Mesendoderm (in vitro differentiated cells): Measurements from ENCODE around the gene MVB12B.
A peak's percentile ranks its signal among the peaks of the same experiment; 100 is the strongest.

Experiments used
- DNase-seq: peaks from one replicate; pipeline ENCODE4 v3.0.0; 2013
- H2AK5ac ChIP-seq: 2 replicates; pipeline ENCODE4 v1.6.1; 2013; ENCODE audit warnings: low read length, inconsistent platforms
- H2BK120ac ChIP-seq: 2 replicates; pipeline ENCODE4 v1.6.1; 2013; ENCODE audit warnings: low read depth, mild to moderate bottlenecking, low read length, moderate library complexity, mixed read lengths
- H2BK15ac ChIP-seq: replicated peaks from 2 replicates; pipeline ENCODE4 v1.6.1; 2013; ENCODE audit warnings: low read depth, mild to moderate bottlenecking, moderate library complexity
- H2BK5ac ChIP-seq: 2 replicates; pipeline ENCODE4 v1.6.1; 2013; ENCODE audit warnings: low read length, inconsistent platforms
- H3K18ac ChIP-seq: 2 replicates; pipeline ENCODE4 v1.6.1; 2013; ENCODE audit warnings: mild to moderate bottlenecking, low read length, mixed read lengths
- H3K23ac ChIP-seq: one replicate; pipeline ENCODE4 v1.6.1; 2013; ENCODE audit warnings: low read length
- H3K27ac ChIP-seq: 2 replicates; pipeline ENCODE4 v1.5.1; 2013; ENCODE audit warnings: low read depth, mild to moderate bottlenecking, inconsistent platforms, low read length, moderate library complexity
- H3K27me3 ChIP-seq: 2 replicates; pipeline ENCODE4 v1.6.1; 2013; ENCODE audit warnings: low read length, control low read depth, mild to moderate bottlenecking, inconsistent platforms; ENCODE audit not compliant: insufficient read depth, poor library complexity
- H3K36me3 ChIP-seq: 2 replicates; pipeline ENCODE4 v1.6.1; 2013; ENCODE audit warnings: low read length, inconsistent platforms; ENCODE audit not compliant: control insufficient read depth, insufficient read depth
- H3K4ac ChIP-seq: one replicate; pipeline ENCODE4 v1.6.1; 2013; ENCODE audit warnings: low read depth, mild to moderate bottlenecking, low read length, moderate library complexity
- H3K4me1 ChIP-seq: 2 replicates; pipeline ENCODE4 v1.6.1; 2013; ENCODE audit warnings: low read depth, low read length, inconsistent platforms; ENCODE audit not compliant: control insufficient read depth
- H3K4me2 ChIP-seq: 2 replicates; pipeline ENCODE4 v1.6.1; 2013; ENCODE audit warnings: low read length
- H3K4me3 ChIP-seq: 2 replicates; pipeline ENCODE4 v1.5.1; 2013; ENCODE audit warnings: mild to moderate bottlenecking, low read length
- H3K56ac ChIP-seq: one replicate; pipeline ENCODE4 v1.6.1; 2013; ENCODE audit warnings: low read length
- H3K79me1 ChIP-seq: 2 replicates; pipeline ENCODE4 v1.6.1; 2013; ENCODE audit warnings: low read length, inconsistent platforms
- H3K79me2 ChIP-seq: 2 replicates; pipeline ENCODE4 v1.6.1; 2013; ENCODE audit warnings: mild to moderate bottlenecking, low read length; ENCODE audit not compliant: control insufficient read depth, insufficient read depth
- H3K9ac ChIP-seq: 2 replicates; pipeline ENCODE4 v1.6.1; 2013; ENCODE audit warnings: low read length, inconsistent platforms
- H4K5ac ChIP-seq: one replicate; pipeline ENCODE4 v1.6.1; 2013; ENCODE audit warnings: low read length
- H4K8ac ChIP-seq: one replicate; pipeline ENCODE4 v1.6.1; 2013; ENCODE audit warnings: low read depth, mild to moderate bottlenecking, control low read depth, low read length, moderate library complexity
- WGBS: extraction: QIAGEN DNeasy Blood & Tissue Kit; methylation state at CpG from one replicate; pipeline ENCODE4 v1.1.7; 2013; ENCODE audit warnings: low lambda C conversion rate, missing lambda C conversion rate; ENCODE audit not compliant: insufficient coverage; ENCODE audit errors: extremely low coverage; 5-methylcytosine and 5-hydroxymethylcytosine counted together

Gene MVB12B

DNA sequence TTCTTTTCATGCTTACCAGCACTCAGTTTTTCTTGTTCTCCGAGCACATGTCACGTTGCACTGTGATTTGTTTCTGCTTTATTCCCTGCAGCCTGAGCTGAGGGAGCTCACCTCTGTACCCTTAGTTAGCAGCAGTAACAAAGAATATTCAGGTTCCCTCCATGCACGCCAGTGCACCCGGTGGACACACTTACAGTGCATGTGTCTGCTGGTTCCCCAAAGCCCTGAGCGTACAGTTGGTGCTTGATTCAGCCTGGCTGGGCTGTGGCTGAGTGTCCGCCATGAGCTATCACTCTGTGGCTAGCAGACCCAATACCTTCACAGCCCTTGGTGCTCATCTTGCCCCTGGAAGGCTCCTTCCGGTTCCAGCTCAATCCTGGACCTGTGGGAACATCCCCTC is 93.5 kb downstream of the MVB12B start:
- no peak overlapping the region for H2BK120ac ChIP-seq
- no peak overlapping the region for H2BK5ac ChIP-seq
- H3K4me3 ChIP-seq = no peak overlapping the region
- H2AK5ac ChIP-seq = no peak overlapping the region
- no peak overlapping the region for H3K56ac ChIP-seq
- H4K5ac ChIP-seq = no peak overlapping the region
- no peaks in the 10 kb centered on the region for H3K36me3 ChIP-seq
- no peak for DNase-seq
- no peak overlapping the region for H4K8ac ChIP-seq
- H3K18ac ChIP-seq = no peak overlapping the region
- H3K79me2 ChIP-seq = no peaks in the 10 kb centered on the region
- H3K27me3 ChIP-seq = no peaks in the 10 kb centered on the region
- H3K9ac ChIP-seq = no peak overlapping the region
- no peak overlapping the region for H3K23ac ChIP-seq
- no peak overlapping the region for H2BK15ac ChIP-seq
- no peak overlapping the region for H3K4ac ChIP-seq
- H3K4me2 ChIP-seq = no peak overlapping the region
- WGBS = no CpG with 5 or more reads among the region's 7 CpGs
- no peak overlapping the region for H3K27ac ChIP-seq
- peaks cover 10% of the 10 kb centered on the region for H3K4me1 ChIP-seq
- no peaks in the 10 kb centered on the region for H3K79me1 ChIP-seq

DNA sequence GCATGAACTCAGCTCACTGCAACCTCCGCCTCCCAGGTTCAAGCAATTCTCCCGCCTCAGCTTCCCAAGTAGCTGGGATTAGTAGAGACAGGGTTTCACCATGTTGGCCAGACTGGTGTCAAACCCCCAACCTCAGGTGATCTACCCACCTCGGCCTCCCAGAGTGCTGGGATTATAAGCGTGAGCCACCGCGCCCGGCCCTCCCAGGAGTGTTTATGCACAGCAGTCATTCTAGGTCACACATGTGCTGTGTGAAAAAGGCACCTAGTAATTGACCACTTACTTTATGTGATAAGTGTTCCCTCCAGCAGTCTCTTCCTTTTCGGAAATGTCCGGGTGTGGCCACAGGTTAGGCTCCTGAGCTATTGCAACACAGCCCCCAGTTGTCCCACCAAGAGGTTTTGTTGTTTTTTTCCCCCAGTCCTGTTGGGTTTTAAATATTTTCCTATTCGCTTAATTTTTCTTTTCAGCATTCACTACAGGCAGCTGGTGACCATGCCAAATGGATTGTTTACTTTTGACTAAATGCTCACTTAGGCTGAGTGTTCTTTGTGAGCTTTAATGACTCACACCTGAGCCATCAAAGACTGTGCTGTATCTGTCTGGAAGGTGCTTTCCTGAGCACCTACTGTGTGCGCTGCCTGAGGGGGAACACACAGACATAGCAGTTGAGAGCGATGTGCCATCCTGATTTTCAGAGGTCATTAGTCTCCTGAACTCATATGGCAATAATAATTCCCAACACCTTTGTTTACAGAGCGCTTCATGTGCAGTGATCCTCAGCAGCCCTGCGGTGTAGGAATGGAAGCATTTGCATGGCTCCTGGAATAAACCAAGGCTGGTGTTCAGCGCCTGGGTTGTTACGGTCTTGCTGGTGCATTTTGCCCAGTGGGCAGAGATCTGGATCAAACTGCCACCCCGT is 94.3 kb downstream of the MVB12B start:
- H3K79me1 ChIP-seq = no peaks in the 10 kb centered on the region
- peak overlapping the region; percentile 46 for H3K27ac ChIP-seq
- no peak overlapping the region for H2AK5ac ChIP-seq
- no peak overlapping the region for H3K23ac ChIP-seq
- peak overlapping the region; percentile 10 for H2BK120ac ChIP-seq
- H3K9ac ChIP-seq = no peak overlapping the region
- no peak overlapping the region for H2BK15ac ChIP-seq
- H3K4me1 ChIP-seq = peaks cover 10% of the 10 kb centered on the region
- no CpG with 5 or more reads among the region's 17 CpGs for WGBS
- no peaks in the 10 kb centered on the region for H3K36me3 ChIP-seq
- no peak overlapping the region for H4K5ac ChIP-seq
- H3K56ac ChIP-seq = no peak overlapping the region
- H3K4me3 ChIP-seq = no peak overlapping the region
- H3K4me2 ChIP-seq = no peak overlapping the region
- no peak overlapping the region for H2BK5ac ChIP-seq
- no peak overlapping the region for H3K18ac ChIP-seq
- H4K8ac ChIP-seq = no peak overlapping the region
- H3K79me2 ChIP-seq = no peaks in the 10 kb centered on the region
- peak; percentile 62 for DNase-seq
- no peaks in the 10 kb centered on the region for H3K27me3 ChIP-seq
- H3K4ac ChIP-seq = no peak overlapping the region

DNA sequence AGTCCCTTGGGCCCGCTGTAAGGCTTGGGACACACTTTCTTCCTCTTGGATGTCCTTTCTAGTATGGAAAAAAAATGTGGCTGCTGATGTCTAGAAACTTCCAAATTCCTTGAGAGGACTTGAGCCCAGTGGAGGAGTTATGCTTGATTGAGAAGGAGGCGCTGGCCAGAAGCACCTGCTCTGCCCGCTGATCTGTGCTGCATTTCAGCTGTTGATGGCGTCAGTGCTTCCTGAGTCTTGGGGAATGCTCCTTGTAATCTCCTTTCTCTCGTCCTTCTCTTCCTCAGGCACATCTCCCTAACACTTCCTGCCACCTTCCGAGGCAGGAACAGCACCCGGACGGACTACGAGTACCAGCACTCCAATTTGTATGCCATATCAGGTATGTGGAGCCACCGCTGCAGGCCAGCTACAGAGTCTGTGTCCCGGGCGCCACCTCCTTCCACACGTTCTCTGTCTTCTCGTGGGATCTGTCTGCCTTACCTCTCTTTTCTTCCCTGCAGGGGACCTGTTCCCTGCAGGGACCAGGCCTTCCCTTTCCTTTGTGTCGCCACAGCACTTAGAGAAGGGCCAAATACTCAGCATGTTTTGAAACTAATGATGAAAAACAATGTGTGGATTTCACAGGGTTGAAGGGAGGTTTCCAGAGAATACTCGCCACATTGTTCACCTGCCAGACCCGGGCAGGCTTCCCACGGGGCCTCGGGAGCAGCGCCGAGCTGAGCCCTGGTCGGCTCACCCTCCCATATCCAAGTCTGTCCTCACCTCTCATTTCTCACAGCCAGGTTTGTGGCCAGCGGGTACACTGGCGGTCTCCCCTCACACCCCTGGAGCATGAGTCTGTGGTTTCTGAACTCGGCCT is 95.2 kb downstream of the MVB12B start:
- no peaks in the 10 kb centered on the region for H3K79me1 ChIP-seq
- no CpG with 5 or more reads among the region's 25 CpGs for WGBS
- peak overlapping the region; percentile 54 for H3K27ac ChIP-seq
- no peak overlapping the region for H4K8ac ChIP-seq
- H2BK120ac ChIP-seq = peak overlapping the region; percentile 10
- H3K18ac ChIP-seq = peak overlapping the region; percentile 6
- no peak overlapping the region for H3K23ac ChIP-seq
- peak overlapping the region; percentile 58 for H3K56ac ChIP-seq
- no peaks in the 10 kb centered on the region for H3K36me3 ChIP-seq
- no peak overlapping the region for H2BK15ac ChIP-seq
- no peak overlapping the region for H3K4me3 ChIP-seq
- no peak overlapping the region for H2AK5ac ChIP-seq
- DNase-seq = peak; percentile 89
- H4K5ac ChIP-seq = no peak overlapping the region
- no peaks in the 10 kb centered on the region for H3K79me2 ChIP-seq
- peaks cover 10% of the 10 kb centered on the region for H3K4me1 ChIP-seq
- H3K4ac ChIP-seq = no peak overlapping the region
- H2BK5ac ChIP-seq = no peak overlapping the region
- H3K9ac ChIP-seq = no peak overlapping the region
- no peak overlapping the region for H3K4me2 ChIP-seq
- H3K27me3 ChIP-seq = no peaks in the 10 kb centered on the region

DNA sequence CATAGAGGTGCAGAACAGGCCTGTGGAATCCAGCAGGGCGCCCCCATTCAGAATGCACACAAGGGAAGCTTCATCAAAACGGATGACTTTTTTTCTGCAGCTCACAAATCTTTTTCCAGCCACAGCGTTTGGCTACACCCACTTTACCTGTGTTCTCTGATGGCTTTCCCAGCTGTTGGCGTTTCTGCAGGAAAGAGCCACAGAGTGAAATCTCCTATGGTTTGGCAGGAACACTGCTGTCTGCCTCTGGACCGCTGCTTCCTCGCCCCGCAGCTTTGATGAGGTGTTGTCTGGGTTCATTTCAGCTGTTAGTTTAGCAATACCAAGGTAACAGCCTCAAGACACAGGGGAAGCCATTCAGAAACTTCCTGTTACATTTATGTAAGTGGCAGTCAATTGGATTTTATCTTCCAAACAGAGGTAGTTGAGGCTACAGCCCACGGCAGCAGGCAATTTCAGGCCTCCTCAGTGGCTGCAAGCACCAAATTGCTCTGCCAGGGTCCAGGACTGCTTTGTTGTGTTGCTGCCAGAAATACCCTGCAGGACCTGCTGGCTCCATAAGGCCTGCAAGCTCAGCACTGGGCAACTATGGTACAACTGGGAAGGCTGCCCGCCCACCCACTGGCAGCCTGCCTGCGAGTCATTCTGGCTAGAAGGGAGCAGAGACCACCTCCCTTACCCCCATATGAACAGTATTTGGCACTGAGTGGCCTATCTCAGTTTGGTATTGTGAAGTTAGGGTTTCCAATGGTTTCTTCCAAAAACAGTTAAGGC is 96.7 kb downstream of the MVB12B start:
- Histone ChIP-seq H4K5ac (no peak overlapping the region), H3K4me3 (no peak overlapping the region), H3K9ac (no peak overlapping the region), H3K23ac (no peak overlapping the region), H3K79me1 (no peaks in the 10 kb centered on the region), H3K36me3 (no peaks in the 10 kb centered on the region), H3K79me2 (no peaks in the 10 kb centered on the region), H3K4me2 (no peak overlapping the region), H3K27me3 (no peaks in the 10 kb centered on the region), H3K27ac (no peak overlapping the region), H3K56ac (no peak overlapping the region), H2BK5ac (no peak overlapping the region), H2AK5ac (no peak overlapping the region), H4K8ac (no peak overlapping the region), H3K4ac (no peak overlapping the region), H2BK120ac (no peak overlapping the region), H3K4me1 (peaks cover 6% of the 10 kb centered on the region), H2BK15ac (no peak overlapping the region), H3K18ac (no peak overlapping the region)
- no CpG with 5 or more reads among the region's 10 CpGs for WGBS
- no peak for DNase-seq

DNA sequence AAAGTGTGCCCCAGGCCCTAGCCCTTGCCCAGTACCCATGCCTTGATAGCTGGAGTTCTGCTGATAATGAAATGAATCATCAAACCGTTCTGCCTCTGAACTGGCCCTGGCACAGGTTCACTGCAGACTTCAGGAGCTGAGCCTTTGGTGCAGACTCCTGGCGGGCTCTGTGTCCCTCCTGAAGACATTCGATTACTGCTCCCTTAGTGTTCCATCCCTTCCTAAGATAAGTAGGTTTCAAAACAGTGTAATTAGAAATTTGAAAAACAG is 97.2 kb downstream of the MVB12B start:
- Histone ChIP-seq H4K8ac (no peak overlapping the region), H3K79me2 (no peaks in the 10 kb centered on the region), H3K4me1 (peaks cover 6% of the 10 kb centered on the region), H3K79me1 (no peaks in the 10 kb centered on the region), H4K5ac (no peak overlapping the region), H3K23ac (no peak overlapping the region), H3K36me3 (no peaks in the 10 kb centered on the region), H3K27me3 (no peaks in the 10 kb centered on the region), H2BK120ac (no peak overlapping the region), H3K9ac (no peak overlapping the region), H2AK5ac (no peak overlapping the region), H3K18ac (no peak overlapping the region), H3K56ac (no peak overlapping the region), H3K4ac (no peak overlapping the region), H2BK15ac (no peak overlapping the region), H3K27ac (no peak overlapping the region), H3K4me2 (no peak overlapping the region), H3K4me3 (no peak overlapping the region), H2BK5ac (no peak overlapping the region)
- DNase-seq = no peak
- no CpG with 5 or more reads among the region's 3 CpGs for WGBS
